Measurements from ENCODE around the gene TSPYL1. TPM values are rescaled to one million over a fixed set of nuclear protein-coding genes. Genes with fewer than 3 reads are reported as not detected.

Gene TSPYL1
- total RNA-seq: 100 to 1,000 TPM in 2 of 5 donors, 10 to 100 TPM in 3; 83.4 to 215 (median 86.8) TPM
- total RNA-seq (2013): 102 TPM
- total RNA-seq: 108 to 629 (median 243) reads per million in 29 experiments

DNA sequence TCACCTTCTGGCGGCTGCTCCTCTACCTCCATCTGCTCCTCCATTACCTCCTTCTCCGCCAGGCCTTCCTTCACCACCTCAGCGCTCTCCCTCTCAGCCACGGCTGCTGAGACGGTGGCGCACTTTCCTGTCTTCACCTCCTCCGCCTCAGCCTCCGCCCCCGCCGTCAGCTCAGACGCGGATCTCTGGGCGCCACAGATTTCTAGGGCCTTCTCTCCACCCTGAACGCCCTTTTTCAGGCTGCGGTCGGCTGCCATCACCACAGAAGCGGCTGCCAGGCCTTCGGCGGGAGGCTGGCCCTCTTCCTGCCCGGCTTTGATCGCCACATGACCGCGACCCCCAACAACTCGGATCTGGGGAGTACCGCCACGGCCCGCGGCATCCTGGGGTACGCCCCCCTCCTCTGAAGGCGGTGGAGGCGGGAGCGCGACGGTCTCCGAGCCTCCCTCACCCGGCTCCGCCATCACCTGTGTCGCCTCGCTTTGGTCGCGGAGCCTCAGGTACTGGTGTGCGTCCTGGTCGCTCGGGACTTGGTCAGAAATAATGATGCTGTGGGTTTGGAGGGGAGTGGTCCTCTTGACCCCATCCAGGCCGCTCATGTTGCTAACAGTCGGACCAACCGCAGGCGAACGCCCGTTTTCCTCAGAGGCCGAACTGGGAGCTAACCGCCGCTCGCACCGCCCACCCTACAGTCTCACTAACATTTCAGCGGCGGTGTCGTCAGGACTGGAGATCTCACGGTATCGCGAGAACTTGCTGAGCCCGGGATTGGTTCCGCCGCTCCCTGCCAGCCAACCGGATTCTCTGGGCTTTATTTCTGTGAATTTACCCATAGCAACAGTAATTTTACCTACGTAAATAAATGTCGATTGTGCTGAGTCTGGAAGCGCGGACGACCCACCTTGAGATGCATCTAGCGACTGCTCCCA is at the start of gene TSPYL1:
TSS of gene TSPYL1 (minus strand) at position 699 of the 929 bp plus-strand sequence. CDS start at position 599, 100 bp downstream.
- 0% methylated on average over 46 of the region's 71 CpGs for WGBS (ENCODE audit: insufficient coverage)
- ATAC-seq (replicated peaks in 1 of 4): peak; percentile 88 to 92 (median 92)
- ChIA-PET POLR2A (interaction anchor here (0.6 to 5.3 kb wide), 10 partner anchors 9 to 292 kb away, joined by 3 to 75 read pairs (median 4); partner anchors contain the start of genes RWDD1 (in 2 of the 2) and TSPYL4 (in 1 of the 2)), CTCF (interaction anchor here (0.9 to 3.8 kb wide), 7 partner anchors 9 to 254 kb away, joined by 3 to 62 read pairs (median 5); partner anchors contain the start of gene TSPYL4 (in 1 of the 2))
- peak within 1 kb of the TSS; percentile 97 to 100 for H3K27ac Mint-ChIP-seq
- peaks cover 34% of the 10 kb centered on the region for H3K36me3 Mint-ChIP-seq
- H3K4me1 ChIP-seq (ENCODE audit: control insufficient read depth in 1 of 2, extremely low read depth in 1 of 2, insufficient read depth in 2 of 2, low read length in 2 of 2): peaks cover 31 to 43% of the 10 kb centered on the region in 2 experiments
- peak within 1 kb of the TSS; percentile 95 for H3K27ac ChIP-seq (ENCODE audit: low read length)
- H3K36me3 ChIP-seq (ENCODE audit: control insufficient read depth in 2 of 2, extremely low read depth in 1 of 2, insufficient read depth in 1 of 2, low read length in 1 of 2): peaks cover 0 to 14% of the 10 kb centered on the region in 2 donors
- H3K9me3 ChIP-seq: no peaks in the 10 kb centered on the region
- DNase-seq: peak; percentile 87 to 98 (median 94)
- peak within 1 kb of the TSS; percentile 69 to 93 for H3K4me3 ChIP-seq (ENCODE audit: control insufficient read depth in 1 of 2, extremely low read depth in 1 of 2, low read length in 1 of 2)
- peak within 1 kb of the TSS; percentile 95 to 99 (median 95) for H3K4me3 Mint-ChIP-seq
- H3K27me3 ChIP-seq (replicated peaks in 1 of 2; ENCODE audit: control insufficient read depth in 2 of 2, extremely low read depth in 1 of 2, insufficient read depth in 2 of 2, low read length in 1 of 2): no peaks in the 10 kb centered on the region
- H3K9me3 Mint-ChIP-seq: no peaks in the 10 kb centered on the region
- no peaks in the 10 kb centered on the region for H3K27me3 Mint-ChIP-seq
- H3K4me1 Mint-ChIP-seq: peaks cover 58 to 78% (median 68%) of the 10 kb centered on the region in 3 donors

DNA sequence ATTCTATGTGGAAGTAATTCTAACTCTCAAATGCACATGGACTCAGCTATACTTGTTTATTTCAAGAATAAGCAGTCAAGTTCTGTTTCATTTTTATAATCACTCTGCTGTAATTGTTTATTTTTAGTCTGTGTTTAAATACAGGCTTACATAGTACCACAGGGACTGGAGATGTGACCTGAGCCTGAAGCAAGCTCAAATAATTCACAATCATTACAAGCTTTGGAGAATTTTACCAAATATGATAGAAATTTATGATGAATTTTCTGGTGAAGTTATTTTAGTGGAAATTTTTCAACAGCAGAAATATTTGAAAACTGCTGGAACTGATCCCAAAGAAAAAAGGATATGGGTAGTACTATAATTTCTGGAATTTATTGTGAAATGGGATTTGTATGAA is 49.4 kb upstream of the TSPYL1 start:
- Histone ChIP-seq H3K9me3 (no peaks in the 10 kb centered on the region), H3K4me3 (ENCODE audit: control insufficient read depth in 1 of 2, extremely low read depth in 1 of 2, low read length in 1 of 2) (no peak overlapping the region), H3K27ac (ENCODE audit: low read length) (no peak overlapping the region), H3K36me3 (ENCODE audit: control insufficient read depth in 2 of 2, extremely low read depth in 1 of 2, insufficient read depth in 1 of 2, low read length in 1 of 2) (no peaks in the 10 kb centered on the region), H3K27me3 (replicated peaks in 1 of 2; ENCODE audit: control insufficient read depth in 2 of 2, extremely low read depth in 1 of 2, insufficient read depth in 2 of 2, low read length in 1 of 2) (no peaks in the 10 kb centered on the region), H3K4me1 (ENCODE audit: control insufficient read depth in 1 of 2, extremely low read depth in 1 of 2, insufficient read depth in 2 of 2, low read length in 2 of 2) (no peaks in the 10 kb centered on the region)
- Mint-ChIP-seq H3K27me3 (no peaks in the 10 kb centered on the region), H3K36me3 (no peaks in the 10 kb centered on the region), H3K4me3 (no peak overlapping the region), H3K9me3 (peaks cover 0 to 7% (median 0%) of the 10 kb centered on the region in 3 donors), H3K4me1 (no peaks in the 10 kb centered on the region), H3K27ac (no peak overlapping the region)
- CTCF ChIA-PET: no interaction called here
- no peak for ATAC-seq (replicated peaks in 1 of 4)
- POLR2A ChIA-PET: no interaction called here
- DNase-seq: no peak

GRCh38 chr6:116328528-116328903 is 48.8 kb upstream of the TSPYL1 start:
- H3K27ac Mint-ChIP-seq: no peak overlapping the region
- H3K4me3 Mint-ChIP-seq: no peak overlapping the region
- ChIA-PET CTCF (no interaction called here), POLR2A (no interaction called here)
- Histone ChIP-seq H3K9me3 (no peaks in the 10 kb centered on the region), H3K4me3 (ENCODE audit: control insufficient read depth in 1 of 2, extremely low read depth in 1 of 2, low read length in 1 of 2) (no peak overlapping the region), H3K4me1 (ENCODE audit: control insufficient read depth in 1 of 2, extremely low read depth in 1 of 2, insufficient read depth in 2 of 2, low read length in 2 of 2) (no peaks in the 10 kb centered on the region), H3K27me3 (replicated peaks in 1 of 2; ENCODE audit: control insufficient read depth in 2 of 2, extremely low read depth in 1 of 2, insufficient read depth in 2 of 2, low read length in 1 of 2) (no peaks in the 10 kb centered on the region), H3K36me3 (ENCODE audit: control insufficient read depth in 2 of 2, extremely low read depth in 1 of 2, insufficient read depth in 1 of 2, low read length in 1 of 2) (no peaks in the 10 kb centered on the region), H3K27ac (ENCODE audit: low read length) (no peak overlapping the region)
- no peaks in the 10 kb centered on the region for H3K4me1 Mint-ChIP-seq
- peaks cover 0 to 7% (median 0%) of the 10 kb centered on the region in 3 donors for H3K9me3 Mint-ChIP-seq
- no peak for DNase-seq
- H3K27me3 Mint-ChIP-seq: no peaks in the 10 kb centered on the region
- no peak for ATAC-seq (replicated peaks in 1 of 4)
- WGBS (ENCODE audit: insufficient coverage): no CpG with 5 or more reads among the region's 1 CpG
- no peaks in the 10 kb centered on the region for H3K36me3 Mint-ChIP-seq

- Mint-ChIP-seq H3K36me3 (no peaks in the 10 kb centered on the region), H3K4me1 (no peaks in the 10 kb centered on the region), H3K4me3 (no peak overlapping the region), H3K27me3 (no peaks in the 10 kb centered on the region), H3K27ac (no peak overlapping the region), H3K9me3 (peaks cover 0 to 3% (median 0%) of the 10 kb centered on the region in 3 donors)
- H3K4me1 ChIP-seq (ENCODE audit: control insufficient read depth in 1 of 2, extremely low read depth in 1 of 2, insufficient read depth in 2 of 2, low read length in 2 of 2): no peaks in the 10 kb centered on the region
- CTCF ChIA-PET: no interaction called here
- no peaks in the 10 kb centered on the region for H3K9me3 ChIP-seq
- no peak overlapping the region for H3K4me3 ChIP-seq (ENCODE audit: control insufficient read depth in 1 of 2, extremely low read depth in 1 of 2, low read length in 1 of 2)
- WGBS (ENCODE audit: insufficient coverage): no CpG with 5 or more reads among the region's 6 CpGs
- no peak for ATAC-seq (replicated peaks in 1 of 4)
- POLR2A ChIA-PET: no interaction called here
- no peaks in the 10 kb centered on the region for H3K36me3 ChIP-seq (ENCODE audit: control insufficient read depth in 2 of 2, extremely low read depth in 1 of 2, insufficient read depth in 1 of 2, low read length in 1 of 2)
- no peak overlapping the region for H3K27ac ChIP-seq (ENCODE audit: low read length)
- H3K27me3 ChIP-seq (replicated peaks in 1 of 2; ENCODE audit: control insufficient read depth in 2 of 2, extremely low read depth in 1 of 2, insufficient read depth in 2 of 2, low read length in 1 of 2): no peaks in the 10 kb centered on the region
- no peak for DNase-seq
Observed at GRCh38 chr6:116327803-116328527, 48.2 kb upstream of the TSPYL1 start.

DNA sequence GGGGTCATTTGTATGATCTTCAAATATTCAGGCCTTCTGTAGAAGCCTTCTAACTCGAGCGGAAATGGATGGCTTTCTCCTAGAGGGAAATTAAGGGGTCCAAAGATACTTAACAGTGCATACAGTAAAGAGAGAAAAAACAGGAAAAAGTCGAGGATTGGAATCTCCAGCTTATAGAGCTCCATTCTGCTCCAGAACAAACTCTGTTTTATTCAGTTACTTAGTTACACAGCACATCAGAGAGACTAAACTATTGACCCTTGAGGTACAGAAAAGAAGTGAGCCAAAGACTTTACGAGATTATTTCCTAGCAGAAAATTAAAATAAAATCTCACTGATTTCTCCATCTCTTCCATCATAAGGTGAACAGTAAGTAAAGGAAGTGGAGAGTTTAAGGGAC is 47.3 kb upstream of the TSPYL1 start:
- Mint-ChIP-seq H3K9me3 (no peaks in the 10 kb centered on the region), H3K27ac (no peak overlapping the region), H3K36me3 (no peaks in the 10 kb centered on the region), H3K4me1 (no peaks in the 10 kb centered on the region), H3K4me3 (no peak overlapping the region), H3K27me3 (no peaks in the 10 kb centered on the region)
- POLR2A ChIA-PET: no interaction called here
- DNase-seq: no peak
- no peak overlapping the region for H3K4me3 ChIP-seq (ENCODE audit: control insufficient read depth in 1 of 2, extremely low read depth in 1 of 2, low read length in 1 of 2)
- H3K27ac ChIP-seq (ENCODE audit: low read length): no peak overlapping the region
- WGBS (ENCODE audit: insufficient coverage): no CpG with 5 or more reads among the region's 4 CpGs
- no peaks in the 10 kb centered on the region for H3K9me3 ChIP-seq
- CTCF ChIA-PET: no interaction called here
- no peaks in the 10 kb centered on the region for H3K4me1 ChIP-seq (ENCODE audit: control insufficient read depth in 1 of 2, extremely low read depth in 1 of 2, insufficient read depth in 2 of 2, low read length in 2 of 2)
- no peak for ATAC-seq (replicated peaks in 1 of 4)
- no peaks in the 10 kb centered on the region for H3K27me3 ChIP-seq (replicated peaks in 1 of 2; ENCODE audit: control insufficient read depth in 2 of 2, extremely low read depth in 1 of 2, insufficient read depth in 2 of 2, low read length in 1 of 2)
- H3K36me3 ChIP-seq (ENCODE audit: control insufficient read depth in 2 of 2, extremely low read depth in 1 of 2, insufficient read depth in 1 of 2, low read length in 1 of 2): no peaks in the 10 kb centered on the region

GRCh38 chr6:116326181-116326671 is 46.5 kb upstream of the TSPYL1 start:
- CTCF ChIA-PET: interaction anchor here in 1 of 2 donors (0.6 kb wide), 1 partner anchor 205 kb away, joined by 3 read pairs; no protein-coding TSS in a partner anchor
- Mint-ChIP-seq H3K27me3 (no peaks in the 10 kb centered on the region), H3K27ac (no peak overlapping the region), H3K4me3 (no peak overlapping the region), H3K4me1 (no peaks in the 10 kb centered on the region), H3K9me3 (no peaks in the 10 kb centered on the region), H3K36me3 (no peaks in the 10 kb centered on the region)
- H3K27ac ChIP-seq (ENCODE audit: low read length): no peak overlapping the region
- no peaks in the 10 kb centered on the region for H3K36me3 ChIP-seq (ENCODE audit: control insufficient read depth in 2 of 2, extremely low read depth in 1 of 2, insufficient read depth in 1 of 2, low read length in 1 of 2)
- DNase-seq: no peak
- no peaks in the 10 kb centered on the region for H3K9me3 ChIP-seq
- no peaks in the 10 kb centered on the region for H3K4me1 ChIP-seq (ENCODE audit: control insufficient read depth in 1 of 2, extremely low read depth in 1 of 2, insufficient read depth in 2 of 2, low read length in 2 of 2)
- no peaks in the 10 kb centered on the region for H3K27me3 ChIP-seq (replicated peaks in 1 of 2; ENCODE audit: control insufficient read depth in 2 of 2, extremely low read depth in 1 of 2, insufficient read depth in 2 of 2, low read length in 1 of 2)
- H3K4me3 ChIP-seq (ENCODE audit: control insufficient read depth in 1 of 2, extremely low read depth in 1 of 2, low read length in 1 of 2): no peak overlapping the region
- 92% methylated on average over 4 of the region's 7 CpGs for WGBS (ENCODE audit: insufficient coverage)
- ATAC-seq (replicated peaks in 1 of 4): no peak
- POLR2A ChIA-PET: interaction anchor here in 1 of 2 donors (0.6 kb wide), 1 partner anchor 27 kb away, joined by 7 read pairs; no protein-coding TSS in a partner anchor

Measured in T-cell (primary cell).